HG02943 (cell line): ENCODE data around the gene MEIKIN.
"Not testable (repeated sequence)": the region's sequence is repeated elsewhere in the genome, so short reads cannot be mapped to it uniquely, and the experiment has no call there.

ENCODE experiments used
- ATAC-seq: cut with Tn5 transposase; IDR thresholded peaks from one replicate; pipeline ENCODE4 v1.9.1; 2021; ENCODE audit warnings: mild to moderate bottlenecking, low read depth, moderate library complexity; ENCODE audit not compliant: unreplicated experiment

The MEIKIN gene

GRCh38 chr5:131916481-131916880 lies 29.0 kb downstream of the MEIKIN start:
- ATAC-seq: no peak

- no peak for ATAC-seq
Measured at GRCh38 chr5:131914472-131914871, 31.0 kb downstream of the MEIKIN start.

GRCh38 chr5:131913603-131914002 lies 31.9 kb downstream of the MEIKIN start:
- no peak for ATAC-seq

- no peak for ATAC-seq
Measured at GRCh38 chr5:131906668-131907067, 38.8 kb downstream of the MEIKIN start.

GRCh38 chr5:131902266-131902665 lies 43.2 kb downstream of the MEIKIN start:
- ATAC-seq: not testable (repeated sequence)

- no peak for ATAC-seq
Measured at GRCh38 chr5:131899686-131900085, 45.8 kb downstream of the MEIKIN start.

- ATAC-seq: no peak
Measured at GRCh38 chr5:131883984-131884383, 61.5 kb downstream of the MEIKIN start.

- no peak for ATAC-seq
Measured at GRCh38 chr5:131879705-131880104, 65.8 kb downstream of the MEIKIN start.

- no peak for ATAC-seq
Measured at GRCh38 chr5:131877873-131878272, 67.6 kb downstream of the MEIKIN start.

- not testable (repeated sequence) for ATAC-seq
Measured at GRCh38 chr5:131871251-131871650, 74.2 kb downstream of the MEIKIN start.

GRCh38 chr5:131867524-131867923 lies 77.9 kb downstream of the MEIKIN start:
- no peak for ATAC-seq

GRCh38 chr5:131863700-131864099 lies 81.8 kb downstream of the MEIKIN start:
- no peak for ATAC-seq

- ATAC-seq: no peak
Measured at GRCh38 chr5:131857388-131857787, 88.1 kb downstream of the MEIKIN start.

- ATAC-seq: no peak
Measured at GRCh38 chr5:131855452-131855851, 90.0 kb downstream of the MEIKIN start.

GRCh38 chr5:131854134-131854533 lies 91.3 kb downstream of the MEIKIN start:
- no peak for ATAC-seq

GRCh38 chr5:131848662-131849061 lies 96.8 kb downstream of the MEIKIN start:
- ATAC-seq: no peak

GRCh38 chr5:131846536-131846935 lies 98.9 kb downstream of the MEIKIN start:
- ATAC-seq: no peak

GRCh38 chr5:131845828-131846227 lies 99.6 kb downstream of the MEIKIN start:
- no peak for ATAC-seq

GRCh38 chr5:131842971-131843370 lies 102.5 kb downstream of the MEIKIN start:
- ATAC-seq: not testable (repeated sequence)

GRCh38 chr5:131832702-131833101 lies 112.8 kb downstream of the MEIKIN start:
- ATAC-seq: not testable (repeated sequence)

GRCh38 chr5:131825404-131826013 lies 120.0 kb downstream of the MEIKIN start:
- ATAC-seq: no peak

GRCh38 chr5:131824631-131825030 lies 120.8 kb downstream of the MEIKIN start:
- ATAC-seq: no peak

- no peak for ATAC-seq
Measured at GRCh38 chr5:131821221-131821620, 124.2 kb downstream of the MEIKIN start.
